Astrocyte (in vitro differentiated cells and primary cell): Measurements from ENCODE around the gene APPBP2. TPM values are rescaled to one million over a fixed set of nuclear protein-coding genes. Genes with fewer than 3 reads are reported as not detected.
"Not testable (repeated sequence)": the region's sequence is repeated elsewhere in the genome, so short reads cannot be mapped to it uniquely, and the experiment has no call there.

Source experiments
- DNase-seq: peaks from one replicate; pipeline ENCODE4 v3.0.0-alpha.2; 2010; ENCODE audit warnings: low read depth
- FAIRE-seq: peaks from 2 replicates; lab custom pipeline; 2011; peaks lifted over from hg19 to GRCh38; lab: Jason Lieb, UNC
- H2AFZ ChIP-seq: 2 replicates; pipeline ENCODE4 v1.6.0; 2012; ENCODE audit warnings: low read depth, low read length, inconsistent platforms
- H3K27ac ChIP-seq: 2 replicates; pipeline ENCODE4 v1.5.1; 2011; ENCODE audit warnings: low read depth, low read length, inconsistent platforms
- H3K27me3 ChIP-seq: 2 replicates; pipeline ENCODE4 v1.6.0; 2011; ENCODE audit warnings: low read length, inconsistent platforms; ENCODE audit not compliant: insufficient read depth
- H3K36me3 ChIP-seq: 2 replicates; pipeline ENCODE4 v1.5.1; 2011; ENCODE audit warnings: low read length, inconsistent platforms; ENCODE audit not compliant: insufficient read depth
- H3K4me1 ChIP-seq: 2 replicates; pipeline ENCODE4 v1.5.1; 2011; ENCODE audit warnings: low read length, inconsistent platforms; ENCODE audit not compliant: insufficient read depth
- H3K4me2 ChIP-seq: 2 replicates; pipeline ENCODE4 v1.6.0; 2012; ENCODE audit warnings: low read length, inconsistent platforms
- H3K4me3 ChIP-seq: 2 replicates; pipeline ENCODE4 v1.5.1; 2011; ENCODE audit warnings: low read depth, mild to moderate bottlenecking, low read length, inconsistent platforms; ENCODE audit not compliant: insufficient read depth
- H3K79me2 ChIP-seq: 2 replicates; pipeline ENCODE4 v1.6.0; 2012; ENCODE audit warnings: mild to moderate bottlenecking, low read length, inconsistent platforms; ENCODE audit not compliant: insufficient read depth
- H3K9ac ChIP-seq: 2 replicates; pipeline ENCODE4 v1.6.0; 2012; ENCODE audit warnings: mild to moderate bottlenecking, low read length, inconsistent platforms
- H3K9me3 ChIP-seq: 2 replicates; pipeline ENCODE4 v1.5.1; 2012; ENCODE audit warnings: low read depth, mild to moderate bottlenecking, low read length, inconsistent platforms; ENCODE audit not compliant: insufficient read depth
- H4K20me1 ChIP-seq: 2 replicates; pipeline ENCODE4 v1.6.0; 2012; ENCODE audit warnings: low read length, inconsistent platforms; ENCODE audit not compliant: insufficient read depth
- H3K27ac Mint-ChIP-seq: one replicate; pipeline ENCODE4 v1.8.0; 2021; ENCODE audit warnings: mild to moderate bottlenecking, mixed read lengths; ENCODE audit not compliant: unreplicated experiment
- H3K27me3 Mint-ChIP-seq: one replicate; pipeline ENCODE4 v1.8.0; 2021; ENCODE audit warnings: low read depth, mixed read lengths; ENCODE audit not compliant: unreplicated experiment
- H3K36me3 Mint-ChIP-seq: one replicate; pipeline ENCODE4 v1.8.0; 2021; ENCODE audit warnings: low read depth, mixed read lengths; ENCODE audit not compliant: unreplicated experiment
- H3K4me1 Mint-ChIP-seq: one replicate; pipeline ENCODE4 v1.8.0; 2021; ENCODE audit warnings: low read depth, mixed read lengths; ENCODE audit not compliant: unreplicated experiment
- H3K4me3 Mint-ChIP-seq: one replicate; pipeline ENCODE4 v1.8.0; 2021; ENCODE audit warnings: mild to moderate bottlenecking, moderate library complexity, mixed read lengths; ENCODE audit not compliant: unreplicated experiment
- H3K9me3 Mint-ChIP-seq: one replicate; pipeline ENCODE4 v1.8.0; 2021; ENCODE audit warnings: mild to moderate bottlenecking, mixed read lengths; ENCODE audit not compliant: unreplicated experiment
- CTCF ChIP-seq: IDR thresholded peaks from 2 replicates; pipeline ENCODE4 v1.5.1; 2011; ENCODE audit warnings: low read depth, mild to moderate bottlenecking, inconsistent platforms, low read length, moderate library complexity; ENCODE audit not compliant: insufficient read depth
- EZH2 ChIP-seq: IDR thresholded peaks from 2 replicates; pipeline ENCODE4 v1.6.1; 2012; ENCODE audit warnings: mild to moderate bottlenecking, low read length, inconsistent platforms; ENCODE audit not compliant: insufficient read depth
- total RNA-seq: library from RNA; stranded (reverse); gene quantifications from 2 replicates; pipeline ENCODE4 v1.2.1, GENCODE V29; 2021

Gene APPBP2
- total RNA-seq, 1 donor from 2014 or later, result 53.3 TPM

- Histone ChIP-seq H3K4me2 (no peak overlapping the region), H3K27me3 (no peaks in the 10 kb centered on the region), H3K9me3 (peaks cover 9% of the 10 kb centered on the region), H3K9ac (no peak overlapping the region), H3K27ac (no peak overlapping the region), H4K20me1 (peaks cover 7% of the 10 kb centered on the region), H3K4me3 (no peak overlapping the region), H3K36me3 (peaks cover 22% of the 10 kb centered on the region), H2AFZ (no peak overlapping the region), H3K79me2 (peaks cover 7% of the 10 kb centered on the region), H3K4me1 (no peaks in the 10 kb centered on the region)
- H3K9me3 Mint-ChIP-seq, result peaks cover 26% of the 10 kb centered on the region
- no peak overlapping the region for H3K4me3 Mint-ChIP-seq
- no peaks in the 10 kb centered on the region for H3K27me3 Mint-ChIP-seq
- no peak for TF ChIP-seq EZH2
- TF ChIP-seq CTCF, result no peak
- FAIRE-seq, result no peak
- no peak for DNase-seq
- H3K4me1 Mint-ChIP-seq, result no peaks in the 10 kb centered on the region
- H3K36me3 Mint-ChIP-seq, result peaks cover 60% of the 10 kb centered on the region
- no peak overlapping the region for H3K27ac Mint-ChIP-seq
These were observed 34.3 kb downstream of the APPBP2 start for GRCh38 chr17:60491771-60492170.

- not testable (repeated sequence) for H3K4me3 ChIP-seq, FAIRE-seq, H3K79me2 ChIP-seq, DNase-seq, H2AFZ ChIP-seq, H3K27me3 ChIP-seq, H3K27ac ChIP-seq, H3K9ac ChIP-seq, H3K27me3 Mint-ChIP-seq, H3K4me2 ChIP-seq, H4K20me1 ChIP-seq, H3K4me1 Mint-ChIP-seq, H3K4me1 ChIP-seq, H3K4me3 Mint-ChIP-seq, H3K9me3 ChIP-seq
- Mint-ChIP-seq H3K9me3 (peaks cover 35% of the 10 kb centered on the region), H3K27ac (peak overlapping the region; percentile 69), H3K36me3 (peaks cover 70% of the 10 kb centered on the region)
- H3K36me3 ChIP-seq, result peaks cover 22% of the 10 kb centered on the region
These were observed 35.4 kb downstream of the APPBP2 start for GRCh38 chr17:60490594-60490993.

- FAIRE-seq, result no peak
- no peak for TF ChIP-seq CTCF
- no peak for TF ChIP-seq EZH2
- peaks cover 4% of the 10 kb centered on the region for H3K79me2 ChIP-seq
- Mint-ChIP-seq H3K27me3 (no peaks in the 10 kb centered on the region), H3K27ac (no peak overlapping the region), H3K36me3 (peaks cover 20% of the 10 kb centered on the region), H3K9me3 (peaks cover 15% of the 10 kb centered on the region), H3K4me3 (no peak overlapping the region), H3K4me1 (no peaks in the 10 kb centered on the region)
- H3K27me3 ChIP-seq, result no peaks in the 10 kb centered on the region
- no peak for DNase-seq
- H3K27ac ChIP-seq, result no peak overlapping the region
- H3K4me1 ChIP-seq, result no peaks in the 10 kb centered on the region
- no peak overlapping the region for H3K4me2 ChIP-seq
- H3K4me3 ChIP-seq, result no peak overlapping the region
- H3K9me3 ChIP-seq, result no peaks in the 10 kb centered on the region
- H2AFZ ChIP-seq, result no peak overlapping the region
- peaks cover 3% of the 10 kb centered on the region for H4K20me1 ChIP-seq
- H3K9ac ChIP-seq, result no peak overlapping the region
- H3K36me3 ChIP-seq, result peaks cover 4% of the 10 kb centered on the region
These were observed 44.4 kb downstream of the APPBP2 start for GRCh38 chr17:60481604-60482003.
